Glomerular visceral epithelial cell (primary cell): ENCODE data around the gene SMAD3.

Experiments used
- DNase-seq: peaks from one replicate; pipeline ENCODE4 v3.0.0-alpha.2; 2016; ENCODE audit errors: extremely low spot score

Gene SMAD3

DNA sequence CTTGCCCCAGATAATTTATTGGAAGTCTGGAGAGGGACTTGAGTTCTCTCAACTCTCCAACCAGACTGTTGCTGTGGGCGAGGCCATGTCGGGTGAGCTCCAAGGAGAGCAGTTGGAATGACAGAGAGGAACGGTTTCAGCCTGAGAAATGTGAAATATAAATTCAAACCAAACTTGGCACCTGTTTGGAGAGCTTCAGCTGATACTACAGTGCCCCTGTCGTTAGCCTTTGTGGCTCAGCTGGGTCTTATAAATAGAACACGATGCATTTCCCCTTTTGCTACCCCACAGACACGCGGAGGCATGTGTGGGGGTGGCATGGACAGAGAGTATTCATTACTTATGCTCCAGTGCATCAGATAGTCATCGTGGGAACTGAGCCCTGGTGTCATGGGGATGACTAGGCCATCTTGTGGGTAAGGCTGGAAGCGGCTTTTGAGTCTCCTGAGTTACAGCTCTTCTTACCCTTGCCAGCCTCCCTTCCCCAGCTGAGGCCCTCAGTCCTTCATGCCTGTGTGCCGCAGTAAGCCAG, 15.6 kb downstream of the SMAD3 start:
- peak; percentile 88 for DNase-seq

DNA sequence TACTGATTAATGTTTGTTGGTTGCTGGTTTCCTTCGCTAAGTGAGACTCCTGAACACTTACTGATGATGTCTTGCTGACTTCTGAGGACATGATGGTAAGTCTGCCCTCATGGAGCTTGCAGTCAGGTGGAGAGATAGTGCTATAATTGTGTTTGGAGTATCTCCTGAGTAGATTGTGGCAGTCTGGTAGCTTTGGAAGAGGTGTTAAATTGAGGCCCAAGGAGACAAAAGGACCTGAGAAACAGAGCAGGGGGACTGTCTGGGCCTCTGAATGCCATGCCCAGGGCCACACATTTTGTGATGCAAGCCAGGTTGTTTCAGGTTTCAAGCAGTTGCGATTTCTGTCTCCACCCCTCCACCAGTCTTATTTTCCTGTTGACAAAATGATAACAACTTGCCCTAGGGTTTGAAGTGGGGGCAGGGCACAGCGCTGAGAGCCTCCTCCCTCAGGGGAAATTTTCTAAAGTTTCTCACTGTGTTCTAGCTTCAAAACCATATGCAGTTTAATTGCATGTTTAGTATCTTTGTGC, 16.7 kb downstream of the SMAD3 start:
- DNase-seq = no peak

DNA sequence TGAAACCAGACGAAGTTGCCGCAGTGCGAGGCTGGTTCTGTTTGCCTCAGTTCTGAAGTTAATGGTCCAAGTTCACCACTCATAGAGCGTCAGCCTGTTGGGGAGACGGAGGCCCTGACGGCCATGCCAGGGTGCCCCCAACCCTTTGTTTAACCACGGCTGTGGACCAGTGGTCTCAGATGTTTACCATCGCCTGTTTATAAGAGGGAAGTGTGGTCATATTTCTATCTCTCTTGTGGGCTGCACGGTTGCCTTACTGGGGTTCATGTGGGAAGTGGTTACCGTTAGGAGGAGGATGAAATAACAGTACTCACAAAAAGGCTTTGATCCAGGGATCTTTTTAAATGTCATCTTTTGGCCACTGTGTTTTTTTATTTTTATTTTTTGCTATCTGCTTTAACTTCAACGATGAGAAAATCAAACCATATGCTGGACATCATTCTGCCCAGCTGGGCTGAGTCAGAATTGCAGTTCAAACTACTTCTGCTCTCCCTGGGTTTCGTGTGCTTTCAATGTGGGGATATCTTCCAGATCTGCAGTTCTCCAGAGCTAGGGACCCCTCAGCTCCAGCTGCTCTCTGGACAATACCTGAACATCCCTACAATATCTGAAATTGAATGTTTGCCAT, 17.8 kb downstream of the SMAD3 start:
- no peak for DNase-seq

DNA sequence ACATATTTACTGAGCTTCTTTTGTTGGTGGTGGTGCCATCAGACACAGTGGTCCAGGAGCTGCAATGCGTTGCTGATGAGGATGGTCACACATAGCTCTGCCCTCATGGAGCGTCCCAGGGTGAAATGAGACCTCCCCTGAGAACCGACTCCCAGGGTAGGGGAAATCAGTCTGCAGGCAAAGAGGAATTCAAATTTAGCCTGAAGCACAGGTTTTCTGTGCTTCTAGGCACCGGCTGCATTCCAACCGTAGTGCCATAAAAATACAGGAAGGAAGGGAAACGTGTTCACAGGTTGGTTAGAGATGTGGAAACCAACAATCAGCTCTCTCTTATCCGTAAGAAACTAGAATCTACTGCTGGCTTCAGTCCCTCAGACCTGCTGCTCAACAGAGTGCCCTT, 19.2 kb downstream of the SMAD3 start:
- no peak for DNase-seq

DNA sequence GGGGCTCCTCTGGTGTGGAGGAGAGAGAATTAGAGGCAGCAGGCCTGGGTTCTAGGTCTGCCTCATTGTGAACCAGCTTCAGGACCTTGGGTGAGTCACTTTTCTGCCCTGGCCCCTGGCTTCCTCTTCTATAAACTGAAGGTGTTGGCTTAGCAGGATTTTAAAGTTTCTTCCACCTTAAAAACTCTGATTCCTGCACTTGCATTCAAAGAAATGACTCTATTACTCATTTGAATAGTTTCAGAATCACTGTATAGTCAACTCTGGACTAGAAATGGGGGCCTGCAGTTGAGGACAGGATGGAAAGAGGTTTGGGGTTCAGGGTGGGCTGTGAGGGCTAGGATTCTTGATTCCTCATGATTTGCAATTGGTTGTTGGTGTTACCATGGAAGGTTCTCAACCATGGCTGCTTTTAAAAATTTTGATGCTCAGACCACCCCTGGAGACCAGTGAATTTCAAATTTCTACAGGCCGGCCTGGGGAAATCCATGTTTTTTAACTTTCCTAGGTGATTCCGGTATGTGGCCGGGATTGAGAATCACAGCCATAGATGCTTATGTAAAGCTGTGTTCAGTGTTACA, 19.9 kb downstream of the SMAD3 start:
- no peak for DNase-seq

DNA sequence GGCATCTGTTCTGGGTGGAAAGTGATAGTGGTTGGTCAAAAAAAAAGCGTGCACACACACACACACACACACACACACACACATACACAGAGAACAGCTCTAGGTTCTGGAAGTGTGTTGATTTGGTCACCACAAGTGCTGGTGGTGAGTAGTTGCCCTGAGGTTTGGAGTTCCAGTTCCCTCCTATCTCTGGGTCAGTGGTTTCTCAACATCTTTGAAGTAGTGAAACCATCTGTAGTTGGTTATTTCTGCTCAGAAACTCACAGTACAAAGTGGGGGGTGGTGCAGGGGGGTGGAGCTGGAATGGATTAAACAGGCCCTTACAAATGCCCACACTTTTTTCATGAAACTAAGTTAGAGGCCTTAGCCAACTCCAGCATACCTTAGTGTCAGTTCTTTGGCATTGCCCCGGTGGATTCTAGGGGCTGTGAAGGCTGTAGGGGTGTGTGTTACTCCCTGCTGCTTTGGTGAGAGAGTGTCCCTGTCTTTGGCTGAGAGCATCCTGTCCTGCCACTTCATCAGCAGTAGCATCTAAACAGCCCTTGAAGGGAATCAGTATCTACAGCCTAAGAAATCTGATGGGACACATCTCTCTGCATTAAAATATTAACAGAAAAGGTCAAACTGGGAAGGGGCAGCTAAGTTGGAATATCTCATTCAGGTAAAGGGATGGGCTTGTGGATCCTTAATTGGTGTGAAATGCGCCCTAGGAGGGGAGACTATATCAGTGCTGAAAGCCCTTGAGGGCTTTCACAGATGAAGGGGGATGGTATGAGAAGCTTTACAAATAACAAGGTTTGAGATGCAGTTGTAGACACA, 20.6 kb downstream of the SMAD3 start:
- DNase-seq = peak; percentile 84

DNA sequence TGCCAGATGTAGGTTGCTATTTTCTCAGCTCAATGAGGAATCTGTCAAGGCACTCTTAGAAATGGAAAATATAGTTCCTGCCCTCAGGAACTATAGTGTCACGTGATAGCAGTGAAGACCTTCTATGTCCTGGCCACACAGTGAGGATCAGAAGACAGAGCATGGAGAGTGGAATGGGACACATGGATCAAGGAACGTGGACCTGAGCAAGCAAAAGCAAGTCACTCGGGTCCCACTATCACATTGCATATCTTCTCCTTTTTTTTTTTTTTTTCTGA, 21.2 kb downstream of the SMAD3 start:
- DNase-seq = no peak

GRCh38 chr15:67087507-67088172, 22.2 kb downstream of the SMAD3 start:
- no peak for DNase-seq

- DNase-seq = peak; percentile 77
These were observed 24.1 kb downstream of the SMAD3 start for GRCh38 chr15:67089217-67090193.

GRCh38 chr15:67090297-67091070, 25.1 kb downstream of the SMAD3 start:
- no peak for DNase-seq

GRCh38 chr15:67091071-67091979, 25.9 kb downstream of the SMAD3 start:
- DNase-seq = peak; percentile 99

DNA sequence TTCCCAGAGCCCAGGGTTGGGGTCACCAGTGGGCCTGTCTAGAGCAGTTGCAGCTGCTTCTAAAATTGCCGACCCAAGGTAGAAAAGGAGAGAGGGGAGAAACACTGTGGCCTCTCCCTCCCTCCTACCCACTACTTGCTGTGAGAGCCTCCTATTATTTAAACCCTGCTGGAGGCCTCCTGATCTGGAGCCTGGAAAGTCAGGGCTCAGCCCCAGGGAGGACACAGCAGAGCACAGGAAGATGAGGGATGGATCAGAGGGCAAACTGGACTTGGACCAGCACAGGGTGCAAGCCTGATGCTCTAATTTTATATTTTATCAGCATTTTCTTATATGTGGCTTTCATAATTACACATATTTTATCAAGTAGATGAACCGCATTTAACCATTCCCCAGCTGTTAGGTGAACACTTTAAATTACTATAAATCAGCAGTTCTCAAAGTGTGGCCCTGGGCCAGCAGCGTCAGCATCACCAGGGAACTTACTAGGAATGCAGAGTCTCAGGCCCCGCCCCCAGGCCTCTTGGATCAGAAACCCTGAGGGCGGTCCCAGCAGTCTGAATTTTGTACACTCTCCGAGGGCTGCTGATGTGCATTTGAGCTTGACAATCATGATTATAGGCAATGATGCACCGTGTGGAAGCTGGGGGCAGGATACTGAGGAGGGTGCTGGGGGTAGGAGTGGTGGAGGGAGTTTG, 26.7 kb downstream of the SMAD3 start:
- DNase-seq = no peak

DNA sequence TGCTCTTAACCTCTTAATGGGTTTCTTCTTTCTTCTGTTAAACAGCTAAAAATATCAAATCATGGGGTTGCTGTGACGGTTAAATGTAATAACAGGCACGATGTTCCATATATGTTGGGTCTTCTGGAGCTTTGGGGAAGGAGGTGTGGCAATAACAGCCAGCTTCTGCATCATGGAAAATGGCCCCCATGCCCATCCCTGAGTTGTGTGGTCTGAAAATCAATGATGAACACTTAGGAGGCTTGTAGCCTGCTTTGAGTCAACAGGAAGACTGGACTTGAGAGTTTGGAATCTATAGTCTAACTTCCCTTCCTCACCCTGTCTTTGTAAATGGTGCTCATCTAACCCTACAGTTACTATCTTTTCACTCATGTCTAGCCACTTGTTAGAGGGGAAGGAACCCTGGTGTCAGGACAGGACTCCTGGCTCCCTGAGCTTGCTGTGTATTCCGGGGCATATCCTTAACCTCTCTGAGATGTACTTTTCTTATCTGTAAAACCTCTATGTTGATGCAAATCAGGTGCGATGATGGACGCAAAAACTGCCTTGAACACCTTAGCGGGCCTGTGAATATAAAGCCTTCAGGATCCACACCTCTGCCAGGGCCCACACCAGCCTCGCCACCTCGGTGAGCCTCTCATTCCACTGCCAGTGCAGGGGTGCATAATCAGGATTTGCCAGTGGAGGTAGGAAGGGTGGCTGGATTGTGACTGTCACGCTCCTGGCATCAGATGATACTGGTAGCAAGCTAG, 27.5 kb downstream of the SMAD3 start:
- DNase-seq = no peak

GRCh38 chr15:67093504-67093862, 28.1 kb downstream of the SMAD3 start:
- DNase-seq = no peak

DNA sequence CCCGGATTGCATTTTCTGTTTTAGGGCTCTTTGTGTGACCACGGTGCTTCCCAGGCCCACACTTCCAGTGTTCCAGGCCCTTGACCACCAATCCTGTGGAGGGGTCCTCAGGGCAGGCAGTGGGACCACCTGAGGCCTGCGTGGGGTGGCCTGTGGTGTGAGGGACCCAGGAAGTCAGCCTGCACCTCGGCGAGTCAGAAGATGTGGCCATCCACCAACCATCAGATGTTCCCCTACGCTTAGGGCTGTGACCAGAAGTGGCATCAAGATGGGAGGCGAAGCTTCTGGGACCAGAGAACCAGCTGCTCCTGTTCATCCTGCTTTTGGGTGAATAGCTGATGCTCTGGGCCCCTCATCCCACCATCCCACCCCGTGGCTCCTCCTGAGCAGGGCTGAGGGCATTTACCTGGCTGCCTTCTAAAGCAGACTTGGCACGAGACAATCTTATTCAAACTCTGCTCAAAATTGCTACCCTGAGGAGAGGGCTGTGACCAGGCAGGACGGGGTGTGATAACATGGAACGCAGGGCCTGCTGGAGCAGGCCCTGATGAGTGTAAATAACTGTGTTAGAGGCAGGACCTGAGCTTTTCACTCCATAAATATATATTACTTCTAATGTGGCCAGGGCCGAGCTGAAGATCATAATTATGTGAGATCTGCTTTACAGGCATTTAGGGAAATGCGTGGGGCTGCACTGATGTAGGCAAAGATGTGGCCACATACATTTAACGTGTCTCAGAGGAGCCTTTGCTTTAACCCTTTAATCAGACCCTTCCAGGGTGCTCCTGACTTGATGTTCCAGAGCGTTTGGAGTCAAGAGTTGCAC, 28.8 kb downstream of the SMAD3 start:
- DNase-seq = no peak

GRCh38 chr15:67095912-67096311, 30.5 kb downstream of the SMAD3 start:
- DNase-seq = no peak
